IPS-18a (cell line): ENCODE measurements around the gene RHOB.
A peak's percentile ranks its signal among the peaks of the same experiment; 100 is the strongest.

Experiments
- H3K27ac ChIP-seq: one replicate; pipeline ENCODE4 v1.5.1; 2013; ENCODE audit warnings: low read length
- H3K27me3 ChIP-seq: one replicate; pipeline ENCODE4 v1.6.1; 2013; ENCODE audit warnings: mild to moderate bottlenecking, low read length; ENCODE audit not compliant: control insufficient read depth, insufficient read depth
- H3K36me3 ChIP-seq: one replicate; pipeline ENCODE4 v1.6.1; 2013; ENCODE audit warnings: low read depth, low read length; ENCODE audit not compliant: control insufficient read depth
- H3K4me1 ChIP-seq: one replicate; pipeline ENCODE4 v1.6.1; 2013; ENCODE audit warnings: low read depth, low read length; ENCODE audit not compliant: control insufficient read depth
- H3K4me3 ChIP-seq: one replicate; pipeline ENCODE4 v1.5.1; 2013; ENCODE audit warnings: low read length
- H3K9ac ChIP-seq: one replicate; pipeline ENCODE4 v1.6.1; 2013; ENCODE audit warnings: mild to moderate bottlenecking, low read length, moderate library complexity
- H3K9me3 ChIP-seq: one replicate; pipeline ENCODE4 v1.6.1; 2013; ENCODE audit warnings: low read depth, low read length; ENCODE audit not compliant: control insufficient read depth

RHOB gene

GRCh38 chr2:20444101-20444992 is 2.5 kb upstream of the RHOB start:
- no peaks in the 10 kb centered on the region for H3K4me1 ChIP-seq
- H3K36me3 ChIP-seq: no peaks in the 10 kb centered on the region
- H3K9ac ChIP-seq: no peak overlapping the region
- no peaks in the 10 kb centered on the region for H3K9me3 ChIP-seq
- no peak overlapping the region for H3K27ac ChIP-seq
- H3K27me3 ChIP-seq: peaks cover 38% of the 10 kb centered on the region
- H3K4me3 ChIP-seq: no peak overlapping the region

- no peak overlapping the region for H3K9ac ChIP-seq
- H3K4me1 ChIP-seq: peaks cover 3% of the 10 kb centered on the region
- peaks cover 47% of the 10 kb centered on the region for H3K27me3 ChIP-seq
- H3K27ac ChIP-seq: no peak overlapping the region
- no peaks in the 10 kb centered on the region for H3K9me3 ChIP-seq
- no peak overlapping the region for H3K4me3 ChIP-seq
- H3K36me3 ChIP-seq: no peaks in the 10 kb centered on the region
Observed at GRCh38 chr2:20444993-20445910, 1.6 kb upstream of the RHOB start.

GRCh38 chr2:20446255-20446916 is 488 bp upstream of the RHOB start:
- peaks cover 55% of the 10 kb centered on the region for H3K27me3 ChIP-seq
- H3K9ac ChIP-seq: peak overlapping the region; percentile 66
- H3K27ac ChIP-seq: no peak overlapping the region
- peaks cover 6% of the 10 kb centered on the region for H3K4me1 ChIP-seq
- peak overlapping the region; percentile 76 for H3K4me3 ChIP-seq
- H3K9me3 ChIP-seq: no peaks in the 10 kb centered on the region
- H3K36me3 ChIP-seq: no peaks in the 10 kb centered on the region

DNA sequence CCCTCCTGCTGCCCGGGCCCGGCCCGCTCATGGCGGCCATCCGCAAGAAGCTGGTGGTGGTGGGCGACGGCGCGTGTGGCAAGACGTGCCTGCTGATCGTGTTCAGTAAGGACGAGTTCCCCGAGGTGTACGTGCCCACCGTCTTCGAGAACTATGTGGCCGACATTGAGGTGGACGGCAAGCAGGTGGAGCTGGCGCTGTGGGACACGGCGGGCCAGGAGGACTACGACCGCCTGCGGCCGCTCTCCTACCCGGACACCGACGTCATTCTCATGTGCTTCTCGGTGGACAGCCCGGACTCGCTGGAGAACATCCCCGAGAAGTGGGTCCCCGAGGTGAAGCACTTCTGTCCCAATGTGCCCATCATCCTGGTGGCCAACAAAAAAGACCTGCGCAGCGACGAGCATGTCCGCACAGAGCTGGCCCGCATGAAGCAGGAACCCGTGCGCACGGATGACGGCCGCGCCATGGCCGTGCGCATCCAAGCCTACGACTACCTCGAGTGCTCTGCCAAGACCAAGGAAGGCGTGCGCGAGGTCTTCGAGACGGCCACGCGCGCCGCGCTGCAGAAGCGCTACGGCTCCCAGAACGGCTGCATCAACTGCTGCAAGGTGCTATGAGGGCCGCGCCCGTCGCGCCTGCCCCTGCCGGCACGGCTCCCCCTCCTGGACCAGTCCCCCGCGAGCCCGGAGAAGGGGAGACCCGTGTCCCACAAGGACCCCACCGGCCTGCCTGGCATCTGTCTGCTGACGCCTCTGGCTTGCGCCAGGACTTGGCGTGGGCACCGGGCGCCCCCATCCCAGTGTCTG is 767 bp downstream of the RHOB start:
- Histone ChIP-seq H3K27ac (no peak overlapping the region), H3K9me3 (no peaks in the 10 kb centered on the region), H3K36me3 (no peaks in the 10 kb centered on the region), H3K9ac (peak overlapping the region; percentile 66), H3K27me3 (peaks cover 66% of the 10 kb centered on the region), H3K4me1 (peaks cover 6% of the 10 kb centered on the region), H3K4me3 (peak overlapping the region; percentile 76)

GRCh38 chr2:20448246-20448976 is 1.5 kb downstream of the RHOB start:
- peaks cover 6% of the 10 kb centered on the region for H3K4me1 ChIP-seq
- no peak overlapping the region for H3K27ac ChIP-seq
- no peaks in the 10 kb centered on the region for H3K9me3 ChIP-seq
- no peaks in the 10 kb centered on the region for H3K36me3 ChIP-seq
- H3K27me3 ChIP-seq: peaks cover 67% of the 10 kb centered on the region
- H3K9ac ChIP-seq: peak overlapping the region; percentile 66
- peak overlapping the region; percentile 76 for H3K4me3 ChIP-seq

DNA sequence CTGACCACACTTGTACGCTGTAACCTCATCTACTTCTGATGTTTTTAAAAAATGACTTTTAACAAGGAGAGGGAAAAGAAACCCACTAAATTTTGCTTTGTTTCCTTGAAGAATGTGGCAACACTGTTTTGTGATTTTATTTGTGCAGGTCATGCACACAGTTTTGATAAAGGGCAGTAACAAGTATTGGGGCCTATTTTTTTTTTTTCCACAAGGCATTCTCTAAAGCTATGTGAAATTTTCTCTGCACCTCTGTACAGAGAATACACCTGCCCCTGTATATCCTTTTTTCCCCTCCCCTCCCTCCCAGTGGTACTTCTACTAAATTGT is 2.1 kb downstream of the RHOB start:
- Histone ChIP-seq H3K9ac (no peak overlapping the region), H3K36me3 (no peaks in the 10 kb centered on the region), H3K4me1 (peaks cover 6% of the 10 kb centered on the region), H3K9me3 (no peaks in the 10 kb centered on the region), H3K27ac (no peak overlapping the region), H3K4me3 (peak overlapping the region; percentile 76), H3K27me3 (peaks cover 67% of the 10 kb centered on the region)

DNA sequence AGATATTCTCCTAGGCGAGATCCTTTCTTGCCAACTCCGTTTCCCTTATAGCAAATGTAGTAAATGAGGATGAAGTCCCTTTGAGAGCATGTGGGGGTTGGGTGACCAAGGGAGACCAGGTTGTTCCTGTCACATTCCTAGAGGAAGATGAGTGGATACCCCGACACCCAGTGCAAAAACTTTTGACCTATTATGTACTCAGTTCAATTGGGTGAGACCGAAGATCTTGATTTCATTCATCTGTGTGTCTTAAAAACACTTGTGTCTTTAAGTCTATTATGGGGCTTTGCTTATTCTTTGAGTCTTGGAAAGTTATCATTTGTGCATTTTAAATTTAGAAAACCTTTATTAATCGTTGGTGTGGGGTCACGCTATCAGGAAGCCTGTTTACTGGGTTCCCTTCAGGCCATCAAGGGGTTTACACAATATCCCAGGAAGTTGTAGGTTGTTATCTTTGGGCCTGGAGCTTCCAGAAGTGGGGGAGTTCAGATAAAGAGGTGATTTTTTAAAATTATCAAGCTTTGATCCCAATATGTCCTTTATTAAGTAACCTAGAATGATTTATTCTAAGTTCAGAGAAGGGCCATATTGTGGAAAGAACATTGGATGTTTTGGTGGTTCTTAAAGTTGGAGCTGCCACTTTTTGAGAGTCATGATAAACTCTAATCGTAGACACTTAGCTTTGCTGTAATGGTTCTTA is 2.8 kb downstream of the RHOB start:
- no peak overlapping the region for H3K9ac ChIP-seq
- H3K4me3 ChIP-seq: no peak overlapping the region
- no peaks in the 10 kb centered on the region for H3K9me3 ChIP-seq
- no peaks in the 10 kb centered on the region for H3K36me3 ChIP-seq
- H3K4me1 ChIP-seq: peaks cover 6% of the 10 kb centered on the region
- H3K27ac ChIP-seq: no peak overlapping the region
- peaks cover 67% of the 10 kb centered on the region for H3K27me3 ChIP-seq

DNA sequence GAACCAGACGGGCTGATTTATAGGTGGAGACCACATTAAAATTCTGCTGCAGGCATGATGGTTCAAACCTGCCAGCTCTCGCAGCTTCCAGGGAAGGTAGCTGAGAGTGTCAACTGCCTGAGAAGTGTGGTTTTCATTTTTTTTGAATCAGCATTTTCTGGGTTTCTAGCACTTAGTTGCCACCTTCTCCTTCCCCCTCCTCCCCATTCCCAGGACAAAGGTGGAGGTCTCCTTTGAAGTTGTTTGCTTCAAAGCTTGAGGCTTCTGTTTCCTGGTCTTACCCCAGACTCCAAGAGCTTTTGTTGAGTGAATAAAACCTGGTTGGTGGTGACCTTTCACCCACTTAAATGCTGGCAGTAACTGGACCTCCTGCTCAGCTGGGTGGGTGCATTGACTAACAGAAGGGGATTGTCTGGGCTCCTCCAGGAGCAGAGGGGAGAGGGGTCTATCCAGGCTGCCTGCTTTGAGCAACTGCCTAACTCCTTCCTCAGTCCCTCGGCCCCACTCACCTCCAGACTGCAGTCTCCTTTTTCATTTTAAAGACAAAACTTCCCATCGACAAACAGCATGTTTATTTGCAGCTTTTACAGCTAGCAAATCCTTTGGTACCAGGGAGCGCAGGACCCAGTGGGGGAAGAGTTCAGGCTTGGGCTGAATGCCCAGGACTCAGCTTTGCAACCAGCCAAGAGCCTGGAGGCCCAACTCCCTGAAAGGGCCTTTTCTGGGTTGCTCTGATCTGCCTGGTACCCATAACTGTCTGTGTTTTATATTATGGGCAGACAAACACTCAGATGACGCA is 3.5 kb downstream of the RHOB start:
- Histone ChIP-seq H3K4me3 (no peak overlapping the region), H3K9me3 (no peaks in the 10 kb centered on the region), H3K27me3 (peaks cover 62% of the 10 kb centered on the region), H3K9ac (no peak overlapping the region), H3K27ac (no peak overlapping the region), H3K4me1 (peaks cover 6% of the 10 kb centered on the region), H3K36me3 (no peaks in the 10 kb centered on the region)

- Histone ChIP-seq H3K4me1 (peaks cover 6% of the 10 kb centered on the region), H3K9me3 (no peaks in the 10 kb centered on the region), H3K9ac (no peak overlapping the region), H3K36me3 (no peaks in the 10 kb centered on the region), H3K4me3 (no peak overlapping the region), H3K27me3 (peaks cover 56% of the 10 kb centered on the region), H3K27ac (no peak overlapping the region)
Observed at GRCh38 chr2:20451000-20451290, 4.1 kb downstream of the RHOB start.
